SK-N-SH (cell line): ENCODE results near the gene NR1I2. TPM values are rescaled to one million over a fixed set of nuclear protein-coding genes. Genes with fewer than 3 reads are reported as not detected.

ENCODE experiments used
- CTCF ChIA-PET: fragments of 300-600, 350-600 bp; formaldehyde crosslinking; extraction: SDS; loops from one replicate; lab custom pipeline; 2021; lab: Yijun Ruan, JAX
- POLR2A ChIA-PET: fragments of 350-600 bp; sonication (Branson Sonifier 250); formaldehyde crosslinking; extraction: SDS; loops from one replicate; lab custom pipeline; 2020; ENCODE audit warnings: antibody characterized with exemption, inconsistent platforms; lab: Yijun Ruan, JAX
- DNase-seq: peaks from one replicate; pipeline ENCODE4 v3.0.0; 2012
- H2AFZ ChIP-seq: fragments of 200-600 bp; sonication (generic); 2 replicates; pipeline ENCODE4 v1.8.1; 2016; ENCODE audit warnings: antibody characterized with exemption, mild to moderate bottlenecking, low read depth
- H3F3A ChIP-seq: fragments of 200-600 bp; sonication (generic); replicated peaks from 2 replicates; pipeline ENCODE3; 2016; ENCODE audit warnings: antibody characterized with exemption, mild to moderate bottlenecking; ENCODE audit not compliant: insufficient read depth
- H3K27ac ChIP-seq, 2 experiments: fragments of 200-500 bp in 1 of 2; fragments of 200-600 bp in 1 of 2; sonication (Bioruptor generic) in 1 of 2; sonication (generic), shearing (Covaris generic) in 1 of 2; 2 replicates each; pipeline versions ENCODE4 v1.5.1 to v1.6.1; 2014 to 2016; ENCODE audit warnings: low read depth in 2 of 2, inconsistent platforms in 1 of 2, low read length in 1 of 2, mild to moderate bottlenecking in 1 of 2, mixed read lengths in 1 of 2
- H3K27me3 ChIP-seq: fragments of 200-600 bp; sonication (generic), shearing (Covaris generic); 2 replicates; pipeline ENCODE4 v1.6.1; 2016; ENCODE audit warnings: mixed run types; ENCODE audit not compliant: insufficient read depth
- H3K36me3 ChIP-seq, 2 experiments: fragments of 200-500 bp in 1 of 2; fragments of 200-600 bp in 1 of 2; sonication (Bioruptor generic) in 1 of 2; sonication (generic) in 1 of 2; replicated peaks in 1 of 2; 2 replicates each; pipeline versions ENCODE3 to v1.5.1; 2014 to 2016; ENCODE audit warnings: low read length in 1 of 2, mild to moderate bottlenecking in 1 of 2; ENCODE audit not compliant: insufficient read depth in 2 of 2, control insufficient read depth in 1 of 2
- H3K4me1 ChIP-seq, 2 experiments: fragments of 200-500 bp in 1 of 2; fragments of 200-600 bp in 1 of 2; sonication (Bioruptor generic) in 1 of 2; sonication (generic), shearing (Covaris generic) in 1 of 2; 2 replicates each; pipeline versions ENCODE4 v1.5.1 to v1.6.1; 2014 to 2016; ENCODE audit warnings: low read depth in 1 of 2, low read length in 1 of 2, mixed run types in 1 of 2; ENCODE audit not compliant: insufficient read depth in 2 of 2, control insufficient read depth in 1 of 2
- H3K4me2 ChIP-seq: fragments of 200-600 bp; sonication (generic), shearing (Covaris generic); 2 replicates; pipeline ENCODE4 v1.6.1; 2017; ENCODE audit warnings: mixed run types
- H3K4me3 ChIP-seq, 2 experiments: fragments of 200-500 bp in 1 of 2; fragments of 200-600 bp in 1 of 2; sonication (Bioruptor generic) in 1 of 2; sonication (generic), shearing (Covaris generic) in 1 of 2; 2 replicates each; pipeline versions ENCODE4 v1.5.1 to v1.8.1; 2014 to 2016; ENCODE audit warnings: low read depth in 2 of 2, inconsistent platforms in 1 of 2, low read length in 1 of 2, mild to moderate bottlenecking in 1 of 2, mixed read lengths in 1 of 2, moderate library complexity in 1 of 2
- H3K79me2 ChIP-seq: fragments of 200-600 bp; sonication (generic); 2 replicates; pipeline ENCODE4 v1.8.1; 2017; ENCODE audit warnings: mild to moderate bottlenecking; ENCODE audit not compliant: insufficient read depth
- H3K9ac ChIP-seq: fragments of 200-600 bp; sonication (generic); 2 replicates; pipeline ENCODE4 v1.6.1; 2017; ENCODE audit warnings: mixed run types
- H3K9me2 ChIP-seq: fragments of 200-600 bp; sonication (generic); 2 replicates; pipeline ENCODE4 v1.6.1; 2017; ENCODE audit warnings: mixed run types
- H3K9me3 ChIP-seq: fragments of 200-600 bp; sonication (generic); 2 replicates; pipeline ENCODE4 v1.6.1; 2017; ENCODE audit warnings: mixed run types, mild to moderate bottlenecking, moderate library complexity
- H4K20me1 ChIP-seq: fragments of 200-600 bp; sonication (generic); 2 replicates; pipeline ENCODE4 v1.6.1; 2017; ENCODE audit warnings: mild to moderate bottlenecking, mixed run types; ENCODE audit not compliant: insufficient read depth
- FOXJ3 ChIP-seq: sonication (generic); formaldehyde crosslinking; IDR thresholded peaks from 2 replicates; pipeline ENCODE4 v1.5.1; 2020; ENCODE audit warnings: mild to moderate bottlenecking, missing genetic modification reagents
- GATA2 ChIP-seq: sonication (generic); formaldehyde crosslinking; IDR thresholded peaks from 2 replicates; pipeline ENCODE4 v1.5.0; 2020; ENCODE audit warnings: mild to moderate bottlenecking, missing genetic modification reagents
- IRF3 ChIP-seq: fragments of 150-350 bp; IDR thresholded peaks from 2 replicates; pipeline ENCODE4 v1.6.1; 2016; ENCODE audit warnings: mild to moderate bottlenecking, low read depth, low read length
- JUND ChIP-seq: IDR thresholded peaks from 2 replicates; pipeline ENCODE4 v1.4.0; 2012
- MAX ChIP-seq: IDR thresholded peaks from 2 replicates; pipeline ENCODE4 v1.4.0; 2012; ENCODE audit warnings: low read depth
- MEF2A ChIP-seq: IDR thresholded peaks from 2 replicates; pipeline ENCODE4 v1.4.0; 2012; ENCODE audit warnings: low read depth, borderline replicate concordance
- MXI1 ChIP-seq: IDR thresholded peaks from 2 replicates; pipeline ENCODE4 v1.6.1; 2012; ENCODE audit warnings: mild to moderate bottlenecking, low read depth, low read length, improper control_type of control experiment
- POLR2AphosphoS5 ChIP-seq: IDR thresholded peaks from 2 replicates; pipeline ENCODE4 v1.6.1; 2012; ENCODE audit warnings: low read depth, low read length
- RAD21 ChIP-seq: IDR thresholded peaks from 2 replicates; pipeline ENCODE4 v1.6.1; 2012; ENCODE audit warnings: mild to moderate bottlenecking, low read length
- REST ChIP-seq: IDR thresholded peaks from 2 replicates; pipeline ENCODE4 v1.6.1; 2012; ENCODE audit warnings: mild to moderate bottlenecking, low read depth, low read length, moderate library complexity
- RFX5 ChIP-seq: IDR thresholded peaks from 2 replicates; pipeline ENCODE4 v1.6.1; 2012; ENCODE audit warnings: mild to moderate bottlenecking, improper control_type of control experiment, low read length
- RXRA ChIP-seq: IDR thresholded peaks from 2 replicates; pipeline ENCODE4 v1.4.0; 2012; ENCODE audit warnings: low read depth, mild to moderate bottlenecking, borderline replicate concordance
- SIN3A ChIP-seq: IDR thresholded peaks from 2 replicates; pipeline ENCODE4 v1.6.1; 2012; ENCODE audit warnings: low read depth, mild to moderate bottlenecking, low read length, moderate library complexity, borderline replicate concordance
- ZBTB33 ChIP-seq: IDR thresholded peaks from 2 replicates; pipeline ENCODE4 v1.4.0; 2012; ENCODE audit warnings: low read depth, borderline replicate concordance
- WGBS: methylation state at CpG from one replicate; pipeline ENCODE4 v1.1.6; 2017; ENCODE audit warnings: low lambda C conversion rate; 5-methylcytosine and 5-hydroxymethylcytosine counted together
- polyA plus RNA-seq, 3 experiments: library from polyadenylated mRNA; depleted of rRNA; stranded (reverse); fragments of >200 nt; gene quantifications; 2 replicates each; pipeline ENCODE4 v1.2.3, GENCODE V29; 2012

NR1I2 gene
- polyA plus RNA-seq, 1 of the 3 experiments (the other 2 are of a cell fraction) = 0.03 TPM

GRCh38 chr3:119748991-119749390 is 32.9 kb upstream of the NR1I2 start:
- no peaks in the 10 kb centered on the region for H3F3A ChIP-seq
- CTCF ChIA-PET = no interaction called here
- DNase-seq = no peak
- H3K27me3 ChIP-seq = no peaks in the 10 kb centered on the region
- H3K4me2 ChIP-seq = no peak overlapping the region
- no peak overlapping the region for H3K27ac ChIP-seq
- H3K9ac ChIP-seq = no peak overlapping the region
- no peaks in the 10 kb centered on the region for H3K4me1 ChIP-seq
- no peak overlapping the region for H2AFZ ChIP-seq
- H3K4me3 ChIP-seq = no peak overlapping the region
- 67% methylated on average over 1 of the region's 1 CpG for WGBS
- no peaks in the 10 kb centered on the region for H3K9me2 ChIP-seq
- no peak for TF ChIP-seq RAD21
- no peak for TF ChIP-seq RFX5
- TF ChIP-seq SIN3A = no peak
- no peak for TF ChIP-seq RXRA
- TF ChIP-seq MXI1 = no peak
- TF ChIP-seq JUND = no peak
- TF ChIP-seq REST = no peak
- TF ChIP-seq ZBTB33 = no peak
- TF ChIP-seq MAX = no peak
- TF ChIP-seq GATA2 (CRISPR knock-in tag) = no peak
- no peak for TF ChIP-seq IRF3
- no peak for TF ChIP-seq MEF2A
- no peak for TF ChIP-seq POLR2AphosphoS5
- TF ChIP-seq FOXJ3 = no peak
- TF ChIP-seq, all 33 proteins: peak for 0
- H3K9me3 ChIP-seq = no peaks in the 10 kb centered on the region
- POLR2A ChIA-PET = no interaction called here
- H3K36me3 ChIP-seq = no peaks in the 10 kb centered on the region
- H3K79me2 ChIP-seq = no peaks in the 10 kb centered on the region
- no peaks in the 10 kb centered on the region for H4K20me1 ChIP-seq
